ENCODE measurements around the gene P4HA3.

Gene P4HA3

DNA sequence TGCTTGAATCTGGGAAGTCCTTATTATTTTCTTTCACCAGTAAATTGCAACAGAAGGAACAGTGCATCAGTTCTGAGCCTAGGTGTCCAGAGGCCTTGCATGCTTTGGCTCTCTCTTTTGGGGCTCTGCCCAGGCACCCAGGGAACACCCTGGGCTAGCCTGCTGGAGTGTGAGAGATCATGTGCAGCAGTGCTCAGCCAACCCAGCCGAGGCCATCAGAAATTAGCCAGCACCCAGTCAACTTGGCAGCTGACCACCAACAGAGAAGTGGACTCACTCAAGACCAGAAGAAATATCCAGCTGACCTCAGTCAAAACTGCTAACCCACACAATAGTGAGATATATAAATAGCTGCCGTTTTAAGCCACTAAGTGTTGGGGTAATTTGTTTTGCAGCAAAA lies 11.2 kb upstream of the P4HA3 start:
- H3K4me3 Mint-ChIP-seq, result no peak overlapping the region
- H3K4me1 Mint-ChIP-seq, result no peaks in the 10 kb centered on the region
- H3K9me3 Mint-ChIP-seq, result peaks cover 4 to 6% of the 10 kb centered on the region in 2 donors
- H3K27me3 Mint-ChIP-seq, result peaks cover 7% of the 10 kb centered on the region
- no peak overlapping the region for H3K27ac Mint-ChIP-seq
- ATAC-seq, result no peak
- no peak for DNase-seq

DNA sequence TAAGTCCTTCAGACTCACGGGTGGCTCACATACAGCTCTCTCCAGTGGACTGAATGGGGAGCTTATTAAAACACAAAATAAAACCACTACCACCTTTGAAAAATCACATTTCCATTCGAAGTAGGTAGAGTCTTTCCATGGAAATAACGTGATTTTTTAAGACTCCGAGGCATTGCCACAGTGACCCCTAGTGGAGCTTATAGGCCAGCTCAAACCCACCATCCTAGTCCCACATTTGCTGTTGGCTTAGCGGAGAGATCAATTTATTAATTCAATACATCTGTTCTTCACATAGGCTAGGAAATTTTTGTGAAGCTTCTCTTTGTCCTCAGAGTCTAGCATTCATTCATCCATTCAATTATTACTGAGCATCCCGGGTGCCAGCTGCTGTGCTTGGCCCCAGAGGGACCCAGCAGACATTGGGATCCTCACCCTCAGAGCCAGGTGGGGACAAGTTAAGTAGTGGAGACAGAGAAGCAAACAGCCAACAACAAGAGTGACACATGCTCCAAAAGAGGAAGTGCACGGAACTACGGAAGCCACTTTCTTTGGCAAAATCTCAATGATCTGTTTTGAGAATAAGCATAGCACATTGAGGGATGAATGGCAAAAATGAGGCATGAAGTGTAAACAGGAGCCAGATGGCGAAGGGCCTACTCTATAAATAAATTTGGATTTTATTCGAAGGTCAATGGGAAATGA lies 10.2 kb upstream of the P4HA3 start:
- ATAC-seq (no peak), DNase-seq (peak; percentile 13 to 14)
- H3K9me3 Mint-ChIP-seq, result peaks cover 15 to 16% of the 10 kb centered on the region in 2 donors
- H3K4me1 Mint-ChIP-seq, result no peaks in the 10 kb centered on the region
- H3K4me3 Mint-ChIP-seq, result no peak overlapping the region
- H3K27ac Mint-ChIP-seq, result no peak overlapping the region
- peaks cover 7% of the 10 kb centered on the region for H3K27me3 Mint-ChIP-seq

DNA sequence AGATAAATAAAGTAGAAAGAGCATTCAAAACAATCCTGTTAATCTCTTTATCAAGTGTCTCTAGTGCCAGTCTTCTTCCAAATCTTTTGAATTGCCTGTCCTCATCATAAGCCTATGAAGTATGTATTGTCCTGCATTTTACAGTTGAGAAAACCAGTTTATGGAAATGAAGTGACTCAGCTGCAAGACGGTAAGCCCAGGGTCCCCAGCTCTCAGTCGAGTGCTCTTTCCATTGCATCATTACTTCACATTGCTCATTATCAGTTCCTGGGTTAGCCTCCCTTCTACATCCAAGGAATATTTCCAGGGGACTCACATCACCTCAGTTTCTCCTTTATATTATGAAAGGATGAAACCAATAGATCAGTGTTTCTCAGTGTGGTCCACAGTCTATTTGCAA lies 9.1 kb upstream of the P4HA3 start:
- no peak overlapping the region for H3K27ac Mint-ChIP-seq
- H3K4me3 Mint-ChIP-seq, result no peak overlapping the region
- DNase-seq, result no peak
- H3K4me1 Mint-ChIP-seq, result no peaks in the 10 kb centered on the region
- ATAC-seq, result no peak
- H3K27me3 Mint-ChIP-seq, result peaks cover 7% of the 10 kb centered on the region
- peaks cover 16 to 18% of the 10 kb centered on the region in 2 donors for H3K9me3 Mint-ChIP-seq

DNA sequence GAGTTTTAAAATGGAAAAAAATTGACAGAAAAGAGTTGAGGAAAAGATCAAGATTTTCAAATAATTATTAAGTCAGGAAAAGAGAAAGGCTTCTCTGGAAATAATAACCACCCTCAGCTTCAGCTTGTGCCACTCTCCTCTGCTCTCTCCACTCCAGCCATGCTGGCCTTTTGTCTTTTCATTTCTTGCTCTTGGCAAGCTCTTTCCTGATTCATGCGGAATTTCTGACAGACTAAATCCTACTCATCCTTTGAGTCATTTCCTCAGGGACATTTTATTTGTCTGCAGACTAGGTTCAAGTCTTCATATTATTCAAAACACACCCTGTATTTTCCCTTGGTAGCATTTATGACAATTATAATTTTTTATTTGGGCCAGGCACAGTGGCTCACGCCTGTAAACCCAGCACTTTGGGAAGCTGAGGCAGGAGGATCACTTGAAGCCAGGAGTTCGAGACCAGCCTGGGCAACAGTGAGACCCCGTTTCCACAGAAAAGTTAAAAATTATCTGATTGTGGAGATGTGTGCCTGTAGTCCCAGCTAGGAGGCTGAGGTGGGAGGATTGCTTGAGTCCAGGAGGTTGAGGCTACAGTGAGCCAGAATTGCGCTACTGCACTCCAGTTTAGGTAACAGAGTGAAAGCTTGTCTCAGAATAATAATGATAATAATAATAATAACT lies 7.8 kb upstream of the P4HA3 start:
- Mint-ChIP-seq H3K4me1 (no peaks in the 10 kb centered on the region), H3K9me3 (peaks cover 18 to 20% of the 10 kb centered on the region in 2 donors), H3K4me3 (no peak overlapping the region), H3K27ac (no peak overlapping the region), H3K27me3 (peaks cover 7% of the 10 kb centered on the region)
- DNase-seq (no peak), ATAC-seq (no peak)

DNA sequence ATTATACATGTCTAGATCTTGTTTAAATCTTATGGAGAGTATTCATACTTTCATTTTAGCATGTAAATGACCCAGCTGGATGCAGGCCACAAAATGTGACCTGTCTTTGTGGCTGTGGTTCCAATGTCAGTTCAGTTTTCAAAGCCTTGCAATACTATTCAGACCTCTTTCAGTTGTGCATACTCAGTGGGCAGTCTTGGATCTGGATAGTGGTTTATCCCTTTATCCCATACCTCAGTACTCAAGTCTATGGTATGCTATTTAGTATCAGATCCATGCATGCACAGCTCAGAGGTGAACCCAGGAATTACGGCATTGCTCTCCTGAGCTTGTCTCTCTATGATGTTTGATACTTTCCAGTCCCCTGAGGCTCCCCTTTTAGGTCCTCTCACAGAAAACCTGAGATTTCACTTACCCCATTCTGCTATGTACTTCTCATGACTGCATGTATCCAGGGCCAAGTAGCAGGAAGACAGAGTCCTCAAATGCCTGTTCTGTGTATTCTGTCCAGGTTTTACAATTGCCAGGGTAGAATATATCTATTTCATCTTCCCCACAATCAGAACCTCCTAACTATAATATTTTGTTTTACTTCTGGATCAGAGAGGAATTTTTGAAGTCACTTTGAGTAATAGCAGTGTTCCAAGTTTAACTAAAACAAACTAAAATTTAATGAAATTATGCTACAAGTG lies 6.9 kb upstream of the P4HA3 start:
- Mint-ChIP-seq H3K27me3 (peaks cover 7% of the 10 kb centered on the region), H3K4me1 (no peaks in the 10 kb centered on the region), H3K9me3 (peaks cover 20 to 22% of the 10 kb centered on the region in 2 donors), H3K4me3 (no peak overlapping the region), H3K27ac (no peak overlapping the region)
- DNase-seq, result no peak
- ATAC-seq, result no peak

DNA sequence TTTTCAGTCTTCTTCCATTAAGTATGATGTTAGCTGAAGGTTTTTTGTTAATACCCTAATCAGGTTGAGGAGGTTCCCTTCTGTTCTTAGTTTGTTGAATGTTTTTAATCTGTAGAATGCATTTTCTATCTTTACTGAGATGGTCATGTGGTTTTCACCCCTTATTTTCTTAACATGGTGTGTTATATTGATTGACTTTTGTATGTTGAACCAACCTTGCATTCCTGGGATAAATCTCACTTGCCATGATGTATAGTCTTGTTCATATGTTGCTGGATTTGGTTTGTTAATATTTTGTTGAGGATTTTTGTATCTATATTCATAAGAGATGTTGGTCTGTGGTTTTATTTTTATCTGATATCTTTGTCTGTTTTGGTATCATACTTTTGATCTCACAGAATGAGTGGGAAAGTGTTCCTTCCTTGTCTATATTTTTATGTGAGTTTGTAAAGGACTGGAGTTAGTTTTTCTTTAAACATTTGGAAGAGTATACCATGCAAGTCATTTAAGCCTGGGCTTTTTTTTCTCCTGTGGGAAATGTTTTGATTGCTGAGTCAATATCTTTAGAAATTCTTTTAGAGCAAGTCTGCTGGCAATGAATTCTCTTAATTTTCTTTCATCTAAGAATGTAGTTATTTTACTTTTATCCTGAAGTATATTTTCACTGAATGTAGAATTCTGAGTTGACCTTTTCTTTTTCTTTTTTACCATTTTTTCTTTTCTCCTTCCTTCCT lies 5.5 kb upstream of the P4HA3 start:
- H3K27me3 Mint-ChIP-seq, result peaks cover 14% of the 10 kb centered on the region
- DNase-seq, result no peak
- H3K4me1 Mint-ChIP-seq, result peaks cover under 1% of the 10 kb centered on the region
- no peak for ATAC-seq
- peaks cover 20 to 25% of the 10 kb centered on the region in 2 donors for H3K9me3 Mint-ChIP-seq
- no peak overlapping the region for H3K4me3 Mint-ChIP-seq
- no peak overlapping the region for H3K27ac Mint-ChIP-seq

DNA sequence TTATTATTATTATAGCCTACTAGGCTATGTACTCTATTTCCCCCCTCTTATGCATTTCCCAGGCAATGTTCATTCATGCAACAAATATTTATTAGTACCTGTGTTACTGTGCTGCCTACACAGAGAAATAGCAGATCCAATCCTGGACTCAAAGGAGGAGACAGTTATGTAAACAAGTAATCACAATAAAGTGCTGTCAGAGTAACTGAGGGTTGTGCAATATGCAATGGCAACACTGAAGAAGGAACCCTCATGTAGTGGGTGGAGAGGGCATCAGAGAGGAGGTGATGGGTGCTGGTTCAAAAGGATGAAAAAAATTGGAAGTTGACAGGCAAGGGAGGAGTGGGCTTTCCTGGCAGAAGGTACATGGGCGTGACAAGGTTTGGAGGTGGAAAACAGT lies 886 bp upstream of the P4HA3 start:
- peaks cover 8% of the 10 kb centered on the region for H3K4me1 Mint-ChIP-seq
- no peak for DNase-seq
- ATAC-seq, result no peak
- peaks cover 12 to 15% of the 10 kb centered on the region in 2 donors for H3K9me3 Mint-ChIP-seq
- no peak overlapping the region for H3K4me3 Mint-ChIP-seq
- H3K27me3 Mint-ChIP-seq, result peaks cover 42% of the 10 kb centered on the region
- H3K27ac Mint-ChIP-seq, result no peak overlapping the region

DNA sequence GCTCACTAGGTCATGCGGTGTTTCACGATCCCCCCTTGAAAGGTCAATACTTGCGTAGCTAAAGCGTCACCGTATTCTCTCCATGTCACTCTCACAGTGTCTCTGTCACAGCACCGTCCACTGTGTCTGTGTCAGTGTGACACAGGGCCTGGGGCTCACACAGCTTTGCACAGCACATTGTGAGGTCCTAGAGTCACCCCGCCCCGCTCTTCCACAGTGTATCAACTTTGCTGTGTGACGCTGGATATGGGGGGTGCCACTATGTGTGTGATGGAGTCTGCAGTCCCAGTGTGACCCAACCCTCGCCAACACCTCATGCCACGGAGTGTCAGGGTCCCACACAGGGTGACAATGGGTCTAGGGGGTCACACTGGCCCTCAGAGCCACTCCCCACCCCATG lies 583 bp downstream of the P4HA3 start:
- ATAC-seq (peak; percentile 22), DNase-seq (no peak)
- H3K27me3 Mint-ChIP-seq, result peaks cover 51% of the 10 kb centered on the region
- H3K9me3 Mint-ChIP-seq, result peaks cover 4 to 7% of the 10 kb centered on the region in 2 donors
- H3K27ac Mint-ChIP-seq, result no peak overlapping the region
- peaks cover 8% of the 10 kb centered on the region for H3K4me1 Mint-ChIP-seq
- peak overlapping the region; percentile 33 to 78 for H3K4me3 Mint-ChIP-seq

DNA sequence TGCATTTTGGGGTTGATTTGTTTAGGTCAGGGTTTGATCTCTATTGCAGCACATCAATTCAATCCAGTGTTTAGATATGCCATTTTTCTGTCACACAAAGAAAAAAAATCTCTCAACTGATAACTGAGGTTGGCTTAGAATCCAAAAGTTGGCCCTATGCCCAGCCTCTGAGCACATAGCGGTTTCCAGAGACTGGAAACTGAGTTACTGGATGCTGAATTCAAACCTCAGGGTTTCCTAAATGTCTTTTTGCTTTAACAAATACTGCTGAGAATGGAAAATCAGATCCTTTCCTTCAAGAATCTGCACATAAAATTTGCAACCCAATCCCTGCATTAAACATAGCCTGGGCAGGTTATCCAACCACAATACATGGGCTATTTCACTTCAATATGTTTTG lies 4.0 kb downstream of the P4HA3 start:
- Mint-ChIP-seq H3K4me3 (no peak overlapping the region), H3K27me3 (peaks cover 47% of the 10 kb centered on the region), H3K27ac (no peak overlapping the region), H3K4me1 (peaks cover 8% of the 10 kb centered on the region), H3K9me3 (no peaks in the 10 kb centered on the region)
- no peak for ATAC-seq
- no peak for DNase-seq

DNA sequence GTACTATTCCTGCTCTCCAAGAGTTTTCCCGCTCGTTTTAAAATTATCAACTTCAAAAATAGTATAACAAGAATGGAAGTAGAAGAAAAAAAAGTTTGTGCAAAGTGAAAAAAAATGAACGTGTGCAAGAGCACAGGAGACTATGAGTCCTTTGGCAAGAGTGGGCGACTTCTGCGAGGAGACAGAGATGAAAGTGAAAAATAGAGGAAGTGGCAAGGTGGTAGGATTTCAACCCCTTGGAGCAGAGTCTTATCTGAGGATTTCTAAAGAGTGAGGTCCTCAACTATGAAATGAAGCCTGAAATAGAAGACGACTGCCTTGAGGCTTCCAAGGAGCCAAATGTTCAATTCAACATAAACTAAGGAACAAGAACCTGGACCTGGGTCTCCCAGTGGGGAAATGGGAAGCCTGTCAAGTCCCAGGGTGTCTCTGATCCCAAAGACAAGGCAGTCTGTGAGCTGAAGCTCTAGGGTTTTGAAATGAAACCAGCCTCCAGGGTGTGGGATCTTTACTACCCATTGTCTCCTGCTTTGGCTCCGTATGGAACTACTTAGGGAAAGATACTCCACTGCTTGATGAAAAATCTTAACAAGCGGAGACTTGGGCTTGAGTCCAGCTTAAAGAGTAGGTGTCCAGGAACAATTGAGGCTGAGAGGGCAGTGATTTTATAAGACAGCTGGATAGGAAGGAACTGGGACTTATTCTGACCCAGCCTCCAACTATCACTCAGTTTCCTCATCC lies 4.8 kb downstream of the P4HA3 start:
- ATAC-seq (no peak), DNase-seq (no peak)
- Mint-ChIP-seq H3K27me3 (peaks cover 39% of the 10 kb centered on the region), H3K4me3 (no peak overlapping the region), H3K4me1 (peaks cover 4% of the 10 kb centered on the region), H3K9me3 (no peaks in the 10 kb centered on the region), H3K27ac (no peak overlapping the region)

DNA sequence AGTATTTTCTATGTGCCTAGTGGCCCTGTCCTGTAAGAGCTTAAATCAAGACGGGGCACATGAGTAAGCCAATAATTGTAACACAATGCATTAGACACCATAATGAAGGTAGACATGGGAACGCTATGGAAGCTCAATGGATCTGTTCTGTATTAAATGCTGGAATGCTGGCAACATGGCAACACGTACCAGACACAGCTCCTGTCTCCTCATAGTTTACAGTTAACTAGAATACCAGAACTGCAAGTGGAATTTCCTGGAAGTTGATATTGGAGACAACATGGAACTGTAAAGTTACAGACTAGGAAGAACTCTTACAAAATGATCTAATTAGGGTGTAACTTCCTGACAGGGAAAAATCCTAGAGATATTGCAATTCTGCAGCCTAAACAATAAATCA lies 12.4 kb downstream of the P4HA3 start:
- no peak for ATAC-seq
- peaks cover 18% of the 10 kb centered on the region for H3K27me3 Mint-ChIP-seq
- no peak overlapping the region for H3K27ac Mint-ChIP-seq
- no peak for DNase-seq
- H3K4me1 Mint-ChIP-seq, result no peaks in the 10 kb centered on the region
- no peak overlapping the region for H3K4me3 Mint-ChIP-seq
- peaks cover 0 to 3% of the 10 kb centered on the region in 2 donors for H3K9me3 Mint-ChIP-seq

DNA sequence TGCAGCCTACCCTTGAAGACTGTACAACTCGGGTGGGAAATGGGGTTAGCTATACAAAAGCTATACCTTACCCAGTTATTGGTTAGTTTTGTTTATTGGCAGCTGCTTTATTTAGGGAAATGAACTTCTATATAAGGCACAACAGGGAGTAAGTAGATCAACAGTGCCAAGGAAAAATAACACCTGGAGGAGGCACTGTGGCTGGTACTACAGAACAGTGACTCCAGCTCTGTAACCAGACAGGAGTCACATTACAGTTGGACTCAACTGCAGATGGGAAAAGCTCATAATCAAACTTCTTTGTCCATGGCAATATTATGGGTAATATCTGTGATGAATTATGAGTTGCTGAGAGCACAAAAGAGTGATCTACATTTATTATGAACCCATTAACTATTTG lies 14.0 kb downstream of the P4HA3 start:
- no peak overlapping the region for H3K4me3 Mint-ChIP-seq
- no peak for ATAC-seq
- H3K4me1 Mint-ChIP-seq, result no peaks in the 10 kb centered on the region
- peaks cover 28% of the 10 kb centered on the region for H3K27me3 Mint-ChIP-seq
- no peak for DNase-seq
- peaks cover 0 to 5% of the 10 kb centered on the region in 2 donors for H3K9me3 Mint-ChIP-seq
- H3K27ac Mint-ChIP-seq, result no peak overlapping the region

DNA sequence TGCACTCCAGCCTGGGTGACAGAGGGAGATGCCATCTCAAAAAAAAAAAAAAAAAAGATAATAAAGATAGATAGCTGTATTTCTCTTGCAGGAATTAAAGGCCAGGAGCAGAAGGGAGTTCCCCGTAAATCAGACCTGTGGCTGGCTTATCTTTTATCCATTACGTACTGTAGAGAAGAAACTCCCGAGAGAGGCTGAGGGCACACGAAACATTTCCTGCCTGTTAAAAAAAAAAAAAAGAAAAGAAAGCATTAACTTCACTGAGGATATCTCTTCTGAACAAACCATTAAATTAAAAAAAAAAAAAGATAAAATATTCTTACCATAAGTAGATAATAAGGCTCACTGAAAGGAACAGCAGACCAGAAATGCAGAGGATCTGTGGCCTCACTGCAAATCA lies 22.5 kb downstream of the P4HA3 start:
- ATAC-seq (no peak), DNase-seq (no peak)
- Mint-ChIP-seq H3K4me1 (no peaks in the 10 kb centered on the region), H3K9me3 (peaks cover 0 to under 1% of the 10 kb centered on the region in 2 donors), H3K27me3 (peaks cover 22% of the 10 kb centered on the region), H3K4me3 (no peak overlapping the region), H3K27ac (no peak overlapping the region)

DNA sequence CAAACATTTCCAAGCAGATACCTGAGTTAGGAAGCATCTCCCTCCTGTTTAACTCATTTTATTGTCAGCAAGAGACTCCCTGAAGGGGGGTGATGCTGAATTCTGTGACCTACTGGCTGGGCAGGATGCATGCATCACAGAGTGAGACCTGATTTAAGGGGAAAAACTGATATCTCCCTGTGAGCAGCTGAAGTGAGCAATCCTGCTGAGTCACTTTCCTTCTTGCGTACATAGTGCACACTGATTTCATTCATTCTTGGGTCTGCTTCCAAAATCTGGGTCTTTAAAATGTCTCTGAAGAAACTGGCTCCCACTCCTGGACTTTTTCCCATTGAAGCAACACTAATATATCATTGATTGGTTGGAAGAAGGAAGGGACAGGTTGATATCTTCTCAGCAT lies 23.3 kb downstream of the P4HA3 start:
- no peak for ATAC-seq
- no peak for DNase-seq

DNA sequence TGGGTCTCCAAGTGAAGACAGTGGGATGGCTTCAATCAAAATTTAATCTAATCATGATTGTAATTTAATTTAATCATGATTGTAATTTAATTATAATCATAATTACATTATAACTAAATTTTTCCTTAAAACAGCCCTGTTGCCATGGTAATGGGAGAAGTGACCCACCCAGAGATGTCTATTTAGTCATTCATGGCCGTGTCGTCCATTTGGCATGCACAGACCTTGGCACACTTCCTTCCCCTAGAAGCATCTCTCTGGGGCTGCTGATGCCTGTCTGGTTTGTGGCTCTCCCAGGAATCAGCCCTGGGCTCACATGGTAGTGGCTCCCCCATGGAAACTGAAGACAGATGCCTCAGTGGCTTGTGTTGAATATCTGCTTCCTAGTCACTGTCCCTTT lies 27.0 kb downstream of the P4HA3 start:
- H3K9me3 Mint-ChIP-seq, result no peaks in the 10 kb centered on the region
- H3K27ac Mint-ChIP-seq, result no peak overlapping the region
- ATAC-seq, result no peak
- H3K27me3 Mint-ChIP-seq, result no peaks in the 10 kb centered on the region
- DNase-seq, result no peak
- H3K4me3 Mint-ChIP-seq, result no peak overlapping the region
- H3K4me1 Mint-ChIP-seq, result no peaks in the 10 kb centered on the region

More for the DNA sequence above, 23.3 kb downstream of the P4HA3 start:
- no peaks in the 10 kb centered on the region for H3K4me1 Mint-ChIP-seq
- H3K4me3 Mint-ChIP-seq, result no peak overlapping the region
- H3K27ac Mint-ChIP-seq, result no peak overlapping the region
- H3K27me3 Mint-ChIP-seq, result peaks cover 19% of the 10 kb centered on the region
- H3K9me3 Mint-ChIP-seq, result no peaks in the 10 kb centered on the region
